Memory B cell (primary cell): Measurements from ENCODE around the gene SMAD1.

Experiments
- ATAC-seq: fragments of 150-1000 bp; cut with Tn5 transposase; 2 replicates; pipeline ENCODE4 v1.10.0; 2021; ENCODE audit warnings: low read depth, mild to moderate bottlenecking, moderate library complexity
- DNase-seq, 2 donors: peaks; one replicate each; pipeline ENCODE4 v3.0.0; 2022; ENCODE audit warnings: low spot score in 2 of 2
- H3K27ac Mint-ChIP-seq: one replicate; pipeline ENCODE4 v1.8.0; 2022; ENCODE audit warnings: mild to moderate bottlenecking, moderate library complexity, mixed read lengths
- H3K27me3 Mint-ChIP-seq: one replicate; pipeline ENCODE4 v1.8.0; 2022; ENCODE audit warnings: mixed read lengths
- H3K36me3 Mint-ChIP-seq: one replicate; pipeline ENCODE4 v1.8.0; 2022; ENCODE audit warnings: mild to moderate bottlenecking, mixed read lengths
- H3K4me1 Mint-ChIP-seq: one replicate; pipeline ENCODE4 v1.8.0; 2022; ENCODE audit warnings: mixed read lengths
- H3K4me3 Mint-ChIP-seq: one replicate; pipeline ENCODE4 v1.8.0; 2022; ENCODE audit warnings: mild to moderate bottlenecking, moderate library complexity, mixed read lengths
- H3K9me3 Mint-ChIP-seq: one replicate; pipeline ENCODE4 v1.8.0; 2022; ENCODE audit warnings: mixed read lengths

The SMAD1 gene

GRCh38 chr4:145481164-145481941 lies at the start of gene SMAD1:
Gene SMAD1, plus strand, starts transcription at chr4:145481853. Its CDS starts 32,761 bp downstream, at chr4:145514614.
- peaks cover 4% of the 10 kb centered on the region for H3K4me1 Mint-ChIP-seq
- peak within 1 kb of the TSS; percentile 84 for H3K4me3 Mint-ChIP-seq
- H3K27ac Mint-ChIP-seq: no peak within 1 kb of the TSS
- H3K9me3 Mint-ChIP-seq: peaks cover 4% of the 10 kb centered on the region
- H3K36me3 Mint-ChIP-seq: peaks cover 4% of the 10 kb centered on the region
- DNase-seq (peak in 1 of 2 donors; percentile 24), ATAC-seq (peak; percentile 64)
- H3K27me3 Mint-ChIP-seq: peaks cover 29% of the 10 kb centered on the region

GRCh38 chr4:145433684-145434083 lies 48.0 kb upstream of the SMAD1 start:
- DNase-seq (no peak), ATAC-seq (no peak)
- H3K9me3 Mint-ChIP-seq: peaks cover 10% of the 10 kb centered on the region
- H3K36me3 Mint-ChIP-seq: peaks cover 2% of the 10 kb centered on the region
- peaks cover 11% of the 10 kb centered on the region for H3K27me3 Mint-ChIP-seq
- no peaks in the 10 kb centered on the region for H3K4me1 Mint-ChIP-seq
- H3K4me3 Mint-ChIP-seq: no peak overlapping the region
- H3K27ac Mint-ChIP-seq: no peak overlapping the region

GRCh38 chr4:145435646-145436045 lies 46.0 kb upstream of the SMAD1 start:
- H3K27me3 Mint-ChIP-seq: peaks cover 8% of the 10 kb centered on the region
- H3K9me3 Mint-ChIP-seq: peaks cover 10% of the 10 kb centered on the region
- peaks cover 2% of the 10 kb centered on the region for H3K36me3 Mint-ChIP-seq
- no peak overlapping the region for H3K4me3 Mint-ChIP-seq
- H3K27ac Mint-ChIP-seq: no peak overlapping the region
- no peak for DNase-seq
- ATAC-seq: no peak
- H3K4me1 Mint-ChIP-seq: no peaks in the 10 kb centered on the region

GRCh38 chr4:145436114-145436513 lies 45.5 kb upstream of the SMAD1 start:
- DNase-seq (no peak), ATAC-seq (no peak)
- H3K27me3 Mint-ChIP-seq: peaks cover 8% of the 10 kb centered on the region
- H3K9me3 Mint-ChIP-seq: peaks cover 10% of the 10 kb centered on the region
- H3K4me1 Mint-ChIP-seq: no peaks in the 10 kb centered on the region
- H3K27ac Mint-ChIP-seq: no peak overlapping the region
- no peak overlapping the region for H3K4me3 Mint-ChIP-seq
- peaks cover 2% of the 10 kb centered on the region for H3K36me3 Mint-ChIP-seq

- DNase-seq: no peak
Observed at GRCh38 chr4:145436796-145437195, 44.9 kb upstream of the SMAD1 start.

GRCh38 chr4:145437466-145437865 lies 44.2 kb upstream of the SMAD1 start:
- Mint-ChIP-seq H3K9me3 (peaks cover 10% of the 10 kb centered on the region), H3K36me3 (peaks cover 2% of the 10 kb centered on the region), H3K27ac (no peak overlapping the region), H3K4me3 (no peak overlapping the region), H3K27me3 (peaks cover 8% of the 10 kb centered on the region), H3K4me1 (no peaks in the 10 kb centered on the region)
- ATAC-seq (no peak), DNase-seq (no peak)

More at GRCh38 chr4:145436796-145437195, 44.9 kb upstream of the SMAD1 start:
- Mint-ChIP-seq H3K4me3 (no peak overlapping the region), H3K4me1 (no peaks in the 10 kb centered on the region), H3K27ac (no peak overlapping the region), H3K9me3 (peaks cover 10% of the 10 kb centered on the region), H3K36me3 (peaks cover 2% of the 10 kb centered on the region), H3K27me3 (peaks cover 8% of the 10 kb centered on the region)
- ATAC-seq: no peak

GRCh38 chr4:145438298-145438697 lies 43.4 kb upstream of the SMAD1 start:
- Mint-ChIP-seq H3K9me3 (peaks cover 11% of the 10 kb centered on the region), H3K4me1 (no peaks in the 10 kb centered on the region), H3K4me3 (no peak overlapping the region), H3K36me3 (peaks cover 2% of the 10 kb centered on the region), H3K27me3 (peaks cover 8% of the 10 kb centered on the region), H3K27ac (no peak overlapping the region)
- ATAC-seq (no peak), DNase-seq (no peak)

- H3K36me3 Mint-ChIP-seq: no peaks in the 10 kb centered on the region
- DNase-seq: no peak
- no peak overlapping the region for H3K27ac Mint-ChIP-seq
Observed at GRCh38 chr4:145440292-145441007, 41.2 kb upstream of the SMAD1 start.

GRCh38 chr4:145446184-145446583 lies 35.5 kb upstream of the SMAD1 start:
- Mint-ChIP-seq H3K27ac (no peak overlapping the region), H3K27me3 (peaks cover 6% of the 10 kb centered on the region)
- DNase-seq: no peak

More at GRCh38 chr4:145440292-145441007, 41.2 kb upstream of the SMAD1 start:
- no peak for ATAC-seq
- H3K4me1 Mint-ChIP-seq: no peaks in the 10 kb centered on the region
- no peak overlapping the region for H3K4me3 Mint-ChIP-seq
- peaks cover 1% of the 10 kb centered on the region for H3K9me3 Mint-ChIP-seq
- peaks cover 6% of the 10 kb centered on the region for H3K27me3 Mint-ChIP-seq

GRCh38 chr4:145451895-145452294 lies 29.8 kb upstream of the SMAD1 start:
- DNase-seq: no peak
- Mint-ChIP-seq H3K9me3 (peaks cover 3% of the 10 kb centered on the region), H3K36me3 (peaks cover 1% of the 10 kb centered on the region), H3K4me3 (no peak overlapping the region), H3K27me3 (peaks cover 6% of the 10 kb centered on the region), H3K27ac (no peak overlapping the region), H3K4me1 (no peaks in the 10 kb centered on the region)
- no peak for ATAC-seq

More at GRCh38 chr4:145446184-145446583, 35.5 kb upstream of the SMAD1 start:
- H3K4me1 Mint-ChIP-seq: no peaks in the 10 kb centered on the region
- no peaks in the 10 kb centered on the region for H3K36me3 Mint-ChIP-seq
- H3K9me3 Mint-ChIP-seq: peaks cover 5% of the 10 kb centered on the region
- ATAC-seq: no peak
- H3K4me3 Mint-ChIP-seq: no peak overlapping the region

- DNase-seq: no peak
- Mint-ChIP-seq H3K27ac (no peak overlapping the region), H3K9me3 (peaks cover 3% of the 10 kb centered on the region), H3K4me3 (no peak overlapping the region), H3K36me3 (peaks cover 1% of the 10 kb centered on the region), H3K4me1 (no peaks in the 10 kb centered on the region), H3K27me3 (peaks cover 6% of the 10 kb centered on the region)
- ATAC-seq: no peak
Observed at GRCh38 chr4:145452447-145453162, 29.0 kb upstream of the SMAD1 start.

- no peak overlapping the region for H3K27ac Mint-ChIP-seq
- ATAC-seq: no peak
- H3K4me3 Mint-ChIP-seq: no peak overlapping the region
- no peak for DNase-seq
- H3K9me3 Mint-ChIP-seq: peaks cover 3% of the 10 kb centered on the region
- H3K36me3 Mint-ChIP-seq: peaks cover 1% of the 10 kb centered on the region
- H3K4me1 Mint-ChIP-seq: no peaks in the 10 kb centered on the region
- peaks cover 6% of the 10 kb centered on the region for H3K27me3 Mint-ChIP-seq
Observed at GRCh38 chr4:145453163-145453520, 28.5 kb upstream of the SMAD1 start.

- no peak overlapping the region for H3K27ac Mint-ChIP-seq
- peaks cover 14% of the 10 kb centered on the region for H3K27me3 Mint-ChIP-seq
- DNase-seq: no peak
Observed at GRCh38 chr4:145473203-145473602, 8.4 kb upstream of the SMAD1 start.

GRCh38 chr4:145480257-145480656 lies 1.4 kb upstream of the SMAD1 start:
- no peak for ATAC-seq
- DNase-seq: no peak
- H3K27me3 Mint-ChIP-seq: peaks cover 31% of the 10 kb centered on the region

More at GRCh38 chr4:145473203-145473602, 8.4 kb upstream of the SMAD1 start:
- ATAC-seq: no peak
- peaks cover 11% of the 10 kb centered on the region for H3K36me3 Mint-ChIP-seq
- no peak overlapping the region for H3K4me3 Mint-ChIP-seq
- peaks cover 9% of the 10 kb centered on the region for H3K9me3 Mint-ChIP-seq
- no peaks in the 10 kb centered on the region for H3K4me1 Mint-ChIP-seq

More at GRCh38 chr4:145480257-145480656, 1.4 kb upstream of the SMAD1 start:
- no peak overlapping the region for H3K27ac Mint-ChIP-seq
- peaks cover 4% of the 10 kb centered on the region for H3K36me3 Mint-ChIP-seq
- H3K4me3 Mint-ChIP-seq: peak overlapping the region; percentile 35
- H3K4me1 Mint-ChIP-seq: peaks cover 4% of the 10 kb centered on the region
- H3K9me3 Mint-ChIP-seq: peaks cover 4% of the 10 kb centered on the region
